ENCODE results near the gene SAMD13.

SAMD13 gene

DNA sequence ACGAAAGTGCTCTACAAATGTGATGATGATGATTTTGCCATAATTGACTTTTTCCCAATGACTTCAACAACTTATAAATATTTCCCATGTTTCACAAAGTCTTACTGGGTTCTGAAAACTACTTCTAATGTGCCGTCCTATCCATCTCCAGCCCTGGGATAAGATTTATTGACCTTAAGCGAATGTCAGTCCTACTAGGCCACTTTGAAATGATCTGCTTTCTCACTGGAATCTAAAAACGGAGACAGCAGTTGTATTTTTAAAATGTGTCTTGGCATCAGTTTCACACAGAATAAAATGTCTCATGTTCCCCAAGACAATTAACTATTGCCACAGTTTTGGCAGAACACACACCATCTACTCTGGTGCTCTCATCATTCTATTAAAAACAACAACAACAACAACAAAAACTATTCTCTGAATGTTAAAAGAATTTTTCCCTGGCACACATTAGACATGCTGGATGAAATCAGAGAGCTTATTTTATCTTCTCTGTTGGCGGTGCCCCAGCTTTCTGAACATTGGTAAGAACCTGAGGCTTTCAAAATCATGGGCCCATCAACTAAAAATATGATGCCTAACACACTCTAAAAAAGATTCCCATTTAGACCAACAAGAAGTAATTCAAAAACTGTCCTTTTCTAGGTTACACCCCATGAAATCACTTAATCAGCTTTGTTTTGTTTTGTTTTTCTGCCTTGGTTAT lies 73.6 kb downstream of the SAMD13 start:
- no peak for DNase-seq

DNA sequence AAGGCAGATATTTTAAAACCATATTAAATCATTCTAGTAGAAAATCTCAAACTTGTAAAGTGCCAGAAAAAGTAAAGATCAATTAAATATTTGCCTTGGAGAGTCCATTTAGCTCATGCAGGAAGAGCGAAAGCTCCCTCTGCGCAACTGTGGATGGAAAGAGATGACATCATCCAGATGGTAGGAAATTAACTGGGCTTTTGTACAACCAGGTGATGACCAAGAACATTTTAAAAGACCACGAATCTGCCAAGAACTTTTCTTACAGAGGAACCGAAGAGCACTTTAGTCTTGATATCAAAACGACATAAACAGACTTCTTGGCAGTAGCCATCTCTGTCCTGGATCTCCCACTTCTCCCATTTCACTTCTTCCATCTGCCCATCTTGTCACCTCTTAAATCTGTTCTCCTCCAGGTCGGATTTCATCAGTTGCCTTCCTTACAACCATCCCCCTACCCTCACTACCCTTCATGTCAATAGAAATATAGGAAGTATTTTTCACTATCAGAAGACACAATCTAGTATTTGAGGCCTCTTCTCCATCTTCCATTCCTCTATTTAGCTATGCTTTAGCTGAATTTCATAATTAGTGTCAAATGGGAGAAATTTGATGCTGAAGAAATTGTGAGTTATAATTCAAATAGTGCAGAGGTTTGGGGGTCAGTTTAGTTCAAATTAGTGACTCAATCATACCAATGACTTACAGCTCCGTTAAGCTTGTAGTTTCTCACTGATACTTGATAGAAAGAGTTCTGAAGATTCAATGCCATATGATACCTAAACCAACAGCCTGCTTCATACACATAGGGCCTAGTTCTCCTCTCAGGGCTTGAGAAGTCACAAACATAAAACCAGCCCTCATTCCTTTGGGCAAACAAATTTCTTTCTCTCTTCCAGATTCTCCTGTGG lies 74.7 kb downstream of the SAMD13 start:
- no peak for DNase-seq

- DNase-seq = no peak
Observed at GRCh38 chr1:84377480-84378095, 76.1 kb downstream of the SAMD13 start.

DNA sequence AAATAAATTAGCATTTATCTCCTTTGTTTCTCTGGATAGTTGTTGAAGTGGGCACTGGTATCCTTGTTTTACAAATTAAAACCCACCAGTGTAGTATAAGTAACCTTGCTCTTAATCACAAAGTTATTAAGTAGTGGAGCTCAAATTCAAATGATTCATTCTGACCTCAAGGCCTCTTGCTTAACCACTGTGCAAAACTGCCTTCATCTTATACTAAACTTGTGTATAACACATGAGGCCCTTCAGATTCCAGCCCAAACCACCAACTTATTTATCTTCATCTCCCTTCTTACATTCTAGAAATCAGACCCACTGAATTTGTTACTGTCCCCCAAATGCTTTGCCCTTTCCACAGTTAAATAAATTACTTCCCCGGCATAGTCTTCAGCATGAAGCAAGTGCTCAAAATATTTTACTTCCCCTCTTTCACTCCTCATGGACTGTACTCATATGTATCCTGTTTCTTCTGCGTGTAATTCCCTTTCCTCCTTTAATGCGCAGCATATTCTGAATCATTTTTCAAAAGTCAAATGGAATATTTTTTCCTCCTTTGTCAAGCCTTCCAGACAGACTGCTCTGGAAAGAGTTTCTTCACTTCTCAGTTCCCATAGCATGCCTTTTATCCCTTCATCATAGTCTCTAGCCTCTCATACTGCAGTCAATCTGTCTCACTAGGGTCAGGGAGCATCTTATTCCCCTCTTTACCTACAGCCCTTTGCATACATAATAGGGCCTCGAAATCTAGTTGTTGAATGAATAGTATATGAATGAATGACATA lies 77.8 kb downstream of the SAMD13 start:
- no peak for DNase-seq

GRCh38 chr1:84379917-84380180 lies 78.3 kb downstream of the SAMD13 start:
- no peak for DNase-seq

GRCh38 chr1:84382127-84382526 lies 80.6 kb downstream of the SAMD13 start:
- no peak for DNase-seq

- DNase-seq = no peak
Observed at GRCh38 chr1:84385347-84385746, 83.8 kb downstream of the SAMD13 start.

DNA sequence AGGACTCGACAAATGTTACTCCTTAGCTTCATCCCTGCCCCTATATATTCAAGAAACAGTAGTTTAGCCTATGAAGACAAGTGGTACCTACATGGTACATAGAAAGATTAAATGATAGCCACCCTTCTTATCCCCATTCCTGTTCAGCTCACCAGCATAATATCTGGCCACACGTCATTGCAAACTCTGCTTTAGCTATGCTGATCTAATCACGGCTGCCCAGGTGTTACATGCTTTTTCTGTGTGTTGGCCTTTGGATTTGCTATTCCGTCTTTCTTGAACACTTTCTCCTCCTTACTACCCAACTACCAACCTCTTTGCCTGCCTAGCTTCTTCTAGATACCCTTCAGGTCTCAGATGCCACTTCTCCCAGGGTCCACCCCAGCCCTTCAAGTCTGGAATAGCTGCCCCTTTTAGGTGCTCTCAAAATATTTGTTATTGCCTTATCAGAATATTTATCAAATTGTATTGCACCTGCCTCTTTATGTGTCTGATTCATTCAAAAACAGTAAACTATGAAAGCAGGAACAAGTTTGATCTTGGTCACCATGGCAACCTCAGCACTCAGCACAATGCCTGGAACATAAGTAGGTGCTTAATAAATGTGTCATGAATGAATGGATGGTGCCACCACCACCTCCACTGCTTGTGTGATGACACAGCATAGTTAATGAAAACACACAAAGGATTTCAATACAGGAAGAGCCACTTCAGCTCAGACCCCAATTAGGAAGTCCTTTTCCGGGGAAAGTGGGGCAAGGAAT lies 85.4 kb downstream of the SAMD13 start:
- no peak for DNase-seq

DNA sequence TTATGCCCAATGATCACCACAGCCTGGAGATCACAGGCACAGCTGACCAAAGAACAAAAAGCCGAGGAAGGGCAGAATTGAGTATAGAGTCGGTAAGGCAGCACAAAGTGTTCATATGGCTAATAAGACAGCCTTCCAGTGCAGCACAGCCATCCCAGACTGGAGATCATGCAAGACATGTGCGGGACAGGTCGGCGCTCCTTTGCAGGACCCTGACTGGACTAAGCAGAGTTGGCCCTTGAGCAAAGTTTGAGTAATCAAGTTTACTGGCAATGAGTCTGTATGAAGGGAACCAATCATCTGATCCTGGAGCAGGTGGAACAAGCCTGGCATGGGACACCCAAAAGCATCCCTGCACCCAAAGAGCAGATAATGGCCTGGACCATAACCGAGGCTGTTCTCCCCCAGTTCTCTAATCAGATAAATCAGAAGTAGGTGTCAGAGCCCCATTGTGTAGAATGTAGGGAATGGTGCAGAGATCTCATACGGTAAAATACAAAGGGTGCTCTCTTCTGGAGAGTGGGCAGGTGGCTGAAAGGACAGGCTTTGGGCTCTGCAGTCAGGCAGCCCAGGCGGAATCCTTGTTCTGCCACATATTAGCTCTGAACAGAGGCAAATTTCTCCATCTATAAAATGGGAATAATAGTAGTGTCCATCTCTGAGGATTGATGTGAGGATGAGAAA lies 86.1 kb downstream of the SAMD13 start:
- DNase-seq = no peak

DNA sequence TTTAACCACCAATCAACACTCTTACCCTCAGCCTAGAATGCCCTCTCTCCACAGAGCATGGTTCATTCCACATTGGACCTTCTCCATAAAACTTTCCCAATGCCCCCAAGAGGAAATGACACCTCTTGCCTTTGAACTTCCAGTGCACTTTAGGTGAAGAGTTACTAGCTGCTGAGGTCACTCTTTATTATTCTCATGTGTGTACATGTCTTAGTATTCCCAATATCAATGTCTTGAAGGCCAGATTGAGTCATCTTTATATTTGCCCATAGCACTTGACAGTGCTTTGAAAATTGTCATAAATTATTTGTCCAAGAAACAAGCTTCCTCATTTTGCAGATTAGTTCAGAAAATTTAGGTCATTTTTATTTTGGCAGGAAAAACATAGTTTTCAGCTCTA lies 88.7 kb downstream of the SAMD13 start:
- DNase-seq = no peak

DNA sequence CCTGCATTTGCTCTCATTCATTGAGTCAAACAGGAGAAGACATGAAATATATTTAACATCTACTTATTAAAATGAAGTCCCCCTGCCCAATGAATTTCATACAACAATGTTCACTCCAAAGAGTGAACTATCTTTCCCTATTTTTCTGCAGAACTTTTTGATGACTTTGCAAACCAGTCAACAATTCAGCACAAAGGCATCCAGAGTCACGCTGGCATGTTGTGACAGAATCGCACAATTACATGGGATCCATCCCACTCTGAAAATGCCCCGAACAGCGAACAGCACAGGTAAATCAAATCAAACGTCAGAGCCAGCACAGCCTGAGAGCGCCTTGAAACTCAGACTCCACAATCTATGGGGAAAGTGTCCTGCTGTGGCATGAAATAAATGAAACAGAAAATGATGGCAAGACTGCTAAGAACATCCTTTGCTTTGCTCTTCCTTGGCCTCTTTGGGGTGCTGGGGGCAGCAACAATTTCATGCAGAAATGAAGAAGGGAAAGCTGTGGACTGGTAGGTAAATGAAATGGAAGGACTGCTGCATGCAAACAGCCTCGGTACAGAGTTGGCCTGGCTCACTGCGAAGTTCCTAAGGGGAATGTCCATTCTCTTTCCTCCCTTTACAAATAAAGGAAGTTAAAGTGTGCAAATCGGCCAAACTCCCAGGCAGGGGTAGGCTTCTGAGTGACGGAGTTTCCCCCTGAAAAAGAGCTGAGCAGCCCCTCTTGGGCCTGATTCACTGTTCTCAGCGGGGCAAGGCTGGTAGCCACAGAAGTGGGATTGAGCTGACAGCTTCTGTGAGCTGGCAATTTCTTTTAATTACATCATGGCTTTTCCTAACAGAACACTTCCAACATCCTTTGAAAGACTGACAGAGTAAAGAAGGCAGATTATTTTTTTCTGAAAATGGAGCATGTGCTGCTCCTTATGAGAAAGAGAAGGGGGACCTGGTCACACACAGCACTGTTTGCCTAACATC lies 97.0 kb downstream of the SAMD13 start, which contains the start of gene DNASE2B:
DNASE2B (plus strand) TSS at position 310 of the 981 bp plus-strand sequence; CDS start at position 391, 81 bp downstream.
- no peak for DNase-seq
